K562 (cell line): ENCODE measurements around the gene MX1. TPM values are rescaled to one million over a fixed set of nuclear protein-coding genes. Genes with fewer than 3 reads are reported as not detected.

Experiments
- ARID4B ChIP-seq: sonication (generic); formaldehyde crosslinking; IDR thresholded peaks from 2 replicates; pipeline ENCODE4 v1.8.0; 2022; ENCODE audit warnings: mild to moderate bottlenecking, missing genetic modification reagents
- BRF2 ChIP-seq: IDR thresholded peaks from 3 replicates; pipeline ENCODE4 v1.6.1; 2011; ENCODE audit warnings: borderline replicate concordance, mild to moderate bottlenecking; ENCODE audit not compliant: insufficient read length, insufficient read depth
- CBX1 ChIP-seq: sonication (generic); IDR thresholded peaks from 2 replicates; pipeline ENCODE4 v1.6.1; 2016; ENCODE audit warnings: antibody characterized with exemption, low read depth, mild to moderate bottlenecking
- IRF9 ChIP-seq: fragments of 450-650 bp; IDR thresholded peaks from 2 replicates; pipeline ENCODE4 v1.6.1; 2016; ENCODE audit warnings: missing biosample characterization, missing genetic modification characterization
- MAFK ChIP-seq: IDR thresholded peaks from 2 replicates; pipeline ENCODE4 v1.6.1; 2011; ENCODE audit warnings: low read length, improper control_type of control experiment
- SAP30 ChIP-seq: fragments of 200-600 bp; sonication (generic); IDR thresholded peaks from 2 replicates; pipeline ENCODE4 v1.6.1; 2012; ENCODE audit warnings: borderline replicate concordance, low read depth, mild to moderate bottlenecking, moderate library complexity, low read length, control low read depth, inconsistent platforms; ENCODE audit not compliant: insufficient read depth, poor library complexity, severe bottlenecking
- ZNF277 ChIP-seq: fragments of 250-450 bp; sonication (Bioruptor Pico); IDR thresholded peaks from 2 replicates; pipeline ENCODE4 v1.8.0; 2022; ENCODE audit warnings: inconsistent platforms, mild to moderate bottlenecking, moderate library complexity, borderline replicate concordance
- ZNF347 ChIP-seq: fragments of 450-650 bp; formaldehyde crosslinking; IDR thresholded peaks from 2 replicates; pipeline ENCODE4 v1.4.0; 2020; ENCODE audit warnings: low read depth, mild to moderate bottlenecking, moderate library complexity
- ZNF609 ChIP-seq: sonication (generic); formaldehyde crosslinking; IDR thresholded peaks from 2 replicates; pipeline ENCODE4 v1.8.1; 2023; ENCODE audit warnings: missing genetic modification reagents, mild to moderate bottlenecking, borderline replicate concordance
- ZSCAN29 ChIP-seq: fragments of 450-650 bp; IDR thresholded peaks from 2 replicates; pipeline ENCODE4 v1.6.1; 2017
- polyA plus RNA-seq, 8 experiments: library from polyadenylated mRNA; depleted of rRNA in 4 of 8; stranded (reverse) in 5 of 8; unstranded in 3 of 8; fragments of >200 nt; fragmentation: Nextera tagmentation in 2 of 8; fragmentation: Illumina TruSeq in 1 of 8; extraction: Ambion mirVana in 2 of 8; extraction: Trizol in 1 of 8; gene quantifications; 2 replicates each; pipeline versions ENCODE4 v1.2.1 to v1.2.3, GENCODE V29; 2011 to 2014; ENCODE audit warnings: inconsistent platforms in 1 of 8, missing spikeins in 1 of 8
- total RNA-seq, 7 experiments: library from RNA; depleted of rRNA in 6 of 7; stranded (reverse); fragments of >200 nt in 6 of 7; fragmentation: Illumina TruSeq in 2 of 7; extraction: Trizol in 2 of 7; gene quantifications; 2 replicates each; pipeline versions ENCODE4 v1.2.1 to v1.2.3, GENCODE V29; 2011 to 2021; ENCODE audit warnings: low replicate concordance in 1 of 7

The MX1 gene
- total and polyA plus RNA-seq, 9 of the 15 experiments (the other 6 are each of a cell fraction or from before 2014, with no cell fraction given): 0.07 to 0.51 (median 0.21) TPM; not detected in 5

GRCh38 chr21:41478319-41479177 is 52.5 kb downstream of the MX1 start (continued):
- TF ChIP-seq BRF2: no peak
- TF ChIP-seq ZSCAN29: no peak
- TF ChIP-seq CBX1: no peak
- no peak for TF ChIP-seq IRF9 (tag)
- no peak for TF ChIP-seq SAP30
- no peak for TF ChIP-seq ZNF277
- TF ChIP-seq ARID4B (CRISPR knock-in tag): no peak
- TF ChIP-seq ZNF347: no peak
- no peak for TF ChIP-seq ZNF609
- TF ChIP-seq MAFK: no peak
